B cell (primary cell): Measurements from ENCODE around the gene HHAT.

Experiments used
- EZH2 ChIP-seq: IDR thresholded peaks from 2 replicates; pipeline ENCODE4 v1.6.1; 2012; ENCODE audit warnings: borderline replicate concordance, low read depth, mild to moderate bottlenecking, moderate library complexity, low read length; ENCODE audit not compliant: insufficient read depth, poor library complexity, severe bottlenecking
- TF ChIP-seq, protein P1 (sequence below): fragments of 200-600 bp; IDR thresholded peaks from one replicate; pipeline ENCODE4 v1.8.0; 2022; ENCODE audit warnings: antibody characterized with exemption, mild to moderate bottlenecking

DNA sequence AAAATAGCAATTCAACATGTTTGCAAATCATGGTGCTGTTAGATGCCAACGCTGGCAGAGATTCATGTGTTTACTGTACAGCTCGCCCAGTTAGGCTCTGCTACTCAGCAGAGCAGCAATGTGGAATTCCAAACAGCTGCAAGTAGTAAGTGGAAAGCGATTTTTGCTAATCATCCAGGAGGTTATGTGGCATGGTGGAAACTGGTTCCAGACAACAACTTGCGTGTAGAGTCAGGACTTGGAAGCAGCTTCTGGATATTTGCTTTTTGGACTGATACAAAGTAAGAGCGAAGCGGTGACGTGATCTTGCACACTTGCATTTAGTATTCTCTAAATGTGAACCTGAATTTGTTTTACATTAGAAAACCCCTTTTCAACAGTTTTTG is 27.1 kb upstream of the HHAT start:
- TF ChIP-seq, protein P1, sequence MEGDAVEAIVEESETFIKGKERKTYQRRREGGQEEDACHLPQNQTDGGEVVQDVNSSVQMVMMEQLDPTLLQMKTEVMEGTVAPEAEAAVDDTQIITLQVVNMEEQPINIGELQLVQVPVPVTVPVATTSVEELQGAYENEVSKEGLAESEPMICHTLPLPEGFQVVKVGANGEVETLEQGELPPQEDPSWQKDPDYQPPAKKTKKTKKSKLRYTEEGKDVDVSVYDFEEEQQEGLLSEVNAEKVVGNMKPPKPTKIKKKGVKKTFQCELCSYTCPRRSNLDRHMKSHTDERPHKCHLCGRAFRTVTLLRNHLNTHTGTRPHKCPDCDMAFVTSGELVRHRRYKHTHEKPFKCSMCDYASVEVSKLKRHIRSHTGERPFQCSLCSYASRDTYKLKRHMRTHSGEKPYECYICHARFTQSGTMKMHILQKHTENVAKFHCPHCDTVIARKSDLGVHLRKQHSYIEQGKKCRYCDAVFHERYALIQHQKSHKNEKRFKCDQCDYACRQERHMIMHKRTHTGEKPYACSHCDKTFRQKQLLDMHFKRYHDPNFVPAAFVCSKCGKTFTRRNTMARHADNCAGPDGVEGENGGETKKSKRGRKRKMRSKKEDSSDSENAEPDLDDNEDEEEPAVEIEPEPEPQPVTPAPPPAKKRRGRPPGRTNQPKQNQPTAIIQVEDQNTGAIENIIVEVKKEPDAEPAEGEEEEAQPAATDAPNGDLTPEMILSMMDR, result no peak
- no peak for TF ChIP-seq EZH2
